GM12892 (cell line): Measurements from ENCODE around the gene PLP1.

ENCODE experiments used
- POLR2A ChIP-seq: IDR thresholded peaks from 2 replicates; pipeline ENCODE4 v1.6.1; 2011; ENCODE audit warnings: low read depth, low read length, control low read depth
- POLR2AphosphoS5 ChIP-seq: IDR thresholded peaks from 2 replicates; pipeline ENCODE4 v1.6.1; 2011; ENCODE audit warnings: low read depth, low read length, control low read depth

DNA sequence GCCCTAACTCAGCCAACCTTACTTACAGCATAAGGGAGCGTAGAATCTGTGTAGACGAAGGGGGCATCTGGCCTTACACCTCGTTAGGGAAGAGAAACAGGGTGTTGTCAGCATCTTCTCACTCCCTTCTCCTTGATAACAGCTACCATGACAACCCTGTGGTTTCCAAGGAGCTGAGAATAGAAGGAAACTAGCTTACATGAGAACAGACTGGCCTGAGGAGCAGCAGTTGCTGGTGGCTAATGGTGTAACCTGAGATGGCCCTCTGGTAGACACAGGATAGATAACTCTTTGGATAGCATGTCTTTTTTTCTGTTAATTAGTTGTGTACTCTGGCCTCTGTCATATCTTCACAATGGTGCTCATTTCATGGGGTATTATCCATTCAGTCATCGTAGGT is 14.6 kb downstream of the PLP1 start:
- TF ChIP-seq POLR2AphosphoS5 (no peak), POLR2A (no peak)
